ENCODE results near the gene NEK1.

GRCh38 chr4:169540774-169541173, 71.6 kb downstream of the NEK1 start:
- no peak for TF ChIP-seq EZH2 (IDR thresholded peaks at IDR 0.05; ENCODE audit: borderline replicate concordance, insufficient read depth, low read length, poor library complexity, severe bottlenecking)
- TF ChIP-seq POLR2AphosphoS5 (IDR thresholded peaks at IDR 0.05), result no peak
- TF ChIP-seq EP300 (conservative IDR thresholded peaks at IDR 0.05; ENCODE audit: poor library complexity, severe bottlenecking), result no peak
- TF ChIP-seq RAD21 (conservative IDR thresholded peaks at IDR 0.05), result no peak
